ENCODE data around the gene ATF7IP2.

- TF ChIP-seq EZH2phosphoT487 (IDR thresholded peaks at IDR 0.05; ENCODE audit: insufficient read depth, low read depth) (no peak), EZH2 (IDR thresholded peaks at IDR 0.05; ENCODE audit: insufficient read depth, poor library complexity, severe bottlenecking) (no peak)
Observed at GRCh38 chr16:10517868-10518267, 132.0 kb downstream of the ATF7IP2 start.

Measured in GM23248 (cell line).